HG03045 (cell line): ENCODE data around the gene MICALL2.
A peak's percentile ranks its signal among the peaks of the same experiment; 100 is the strongest.

Source experiments
- ATAC-seq: cut with Tn5 transposase; IDR thresholded peaks from one replicate; pipeline ENCODE4 v1.9.1; 2021; ENCODE audit warnings: mild to moderate bottlenecking, moderate library complexity; ENCODE audit not compliant: unreplicated experiment

Gene MICALL2

DNA sequence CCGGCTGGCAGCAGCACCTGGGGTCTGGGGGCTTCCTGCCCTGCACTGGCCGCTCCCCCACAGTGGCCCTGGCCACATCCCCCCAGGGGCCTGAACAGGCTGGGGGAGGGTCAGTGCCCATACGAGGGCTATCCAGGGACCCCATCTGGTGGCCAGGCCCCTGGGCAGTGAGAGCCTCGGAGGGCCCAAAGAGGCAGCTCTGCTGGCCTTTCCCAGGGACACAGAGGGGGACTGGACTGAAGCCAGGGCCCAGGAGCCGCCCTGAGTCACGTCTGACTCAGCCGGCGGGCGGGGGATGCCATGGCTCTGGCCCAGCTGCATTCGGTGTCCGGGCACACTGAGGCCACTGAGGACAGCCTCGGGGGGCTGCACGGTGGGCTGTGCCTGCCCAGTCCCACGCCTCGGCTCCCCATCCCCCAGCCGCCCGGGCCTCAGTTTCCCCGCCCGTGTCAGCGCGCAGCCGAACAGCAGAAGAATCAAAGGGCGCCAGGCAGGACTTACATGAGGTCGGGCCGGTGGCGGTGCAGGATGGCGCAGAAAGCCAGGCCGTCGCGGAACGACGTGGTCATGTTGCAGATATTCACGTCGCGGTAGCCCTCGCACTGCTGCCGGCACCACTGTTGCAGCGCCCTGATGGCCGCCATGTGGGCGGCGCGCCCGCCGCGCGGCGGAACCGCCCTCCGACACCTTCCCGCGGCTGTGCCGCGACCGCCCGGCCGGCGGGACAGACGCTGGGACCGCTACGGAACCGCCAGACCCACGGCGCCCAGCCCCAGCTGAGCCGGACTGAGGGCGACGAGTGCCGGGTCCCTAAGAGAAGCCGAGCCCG lies at the start of gene MICALL2:
Gene MICALL2, minus strand, starts transcription at position 788 of the 829 bp plus-strand sequence. Its CDS starts 144 bp downstream, at position 644.
- ATAC-seq = no peak

DNA sequence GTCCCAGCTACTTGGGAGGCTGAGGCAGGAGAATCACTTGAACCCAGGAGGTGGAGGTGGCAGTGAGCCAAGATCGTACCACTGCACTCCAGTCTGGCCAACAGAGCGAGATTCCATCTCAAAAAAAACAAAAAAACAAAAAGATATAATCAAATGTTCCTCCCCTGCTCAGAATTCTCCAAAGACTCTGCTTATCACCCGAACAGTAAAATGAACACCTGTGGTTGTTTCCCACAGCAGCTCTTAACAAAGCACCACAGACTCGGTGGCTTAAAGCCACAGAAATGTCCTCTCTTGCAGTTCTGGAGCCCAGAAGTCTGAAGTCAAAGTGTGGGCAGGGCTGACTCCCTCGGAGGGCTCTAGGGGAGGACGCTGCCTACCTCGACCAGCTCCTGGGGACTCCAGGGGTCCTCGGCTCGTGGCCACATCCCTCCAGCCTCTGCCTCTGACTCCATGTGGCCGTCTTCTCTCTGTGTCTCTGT lies 49.0 kb upstream of the MICALL2 start:
- no peak for ATAC-seq

DNA sequence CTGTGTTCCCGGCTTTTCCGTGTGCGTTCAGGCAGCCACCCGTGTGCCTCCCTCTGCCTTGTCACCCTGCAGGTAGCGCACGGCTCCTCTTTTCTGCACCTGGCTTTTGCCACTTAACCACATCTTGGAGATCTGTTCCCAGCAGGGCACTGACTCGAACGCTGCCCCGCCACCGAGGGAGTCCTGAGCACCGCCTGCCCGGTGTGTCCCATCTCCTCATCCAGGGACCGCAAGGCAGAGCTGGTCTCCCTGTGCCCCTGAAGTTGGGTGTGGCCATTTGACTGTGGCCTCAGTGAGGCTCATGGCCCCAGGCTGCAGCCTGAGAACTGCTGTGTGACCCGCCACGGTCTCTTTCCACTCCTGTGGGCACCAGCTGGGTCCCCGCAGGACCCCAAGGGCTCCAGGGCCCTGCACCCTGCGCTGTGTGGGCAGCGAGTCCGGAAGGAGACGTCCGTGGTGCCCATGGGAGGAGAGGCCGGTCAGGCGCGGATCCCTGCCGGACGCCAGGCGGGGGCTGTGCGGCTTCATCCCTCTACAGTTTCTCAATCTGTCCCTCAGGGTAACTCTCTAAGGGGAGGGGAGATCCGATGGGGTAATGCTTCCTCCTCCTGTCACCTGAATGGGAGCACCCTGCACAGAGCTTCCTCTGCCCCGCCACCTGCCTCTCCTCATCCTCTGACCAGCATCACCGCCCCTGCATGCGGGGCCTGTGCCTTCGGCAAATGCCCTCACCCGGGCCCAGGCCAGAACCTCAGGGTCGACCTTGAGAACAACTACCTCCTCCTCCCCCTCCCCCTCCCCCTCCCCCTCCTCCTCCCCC lies 46.7 kb upstream of the MICALL2 start:
- ATAC-seq = no peak

DNA sequence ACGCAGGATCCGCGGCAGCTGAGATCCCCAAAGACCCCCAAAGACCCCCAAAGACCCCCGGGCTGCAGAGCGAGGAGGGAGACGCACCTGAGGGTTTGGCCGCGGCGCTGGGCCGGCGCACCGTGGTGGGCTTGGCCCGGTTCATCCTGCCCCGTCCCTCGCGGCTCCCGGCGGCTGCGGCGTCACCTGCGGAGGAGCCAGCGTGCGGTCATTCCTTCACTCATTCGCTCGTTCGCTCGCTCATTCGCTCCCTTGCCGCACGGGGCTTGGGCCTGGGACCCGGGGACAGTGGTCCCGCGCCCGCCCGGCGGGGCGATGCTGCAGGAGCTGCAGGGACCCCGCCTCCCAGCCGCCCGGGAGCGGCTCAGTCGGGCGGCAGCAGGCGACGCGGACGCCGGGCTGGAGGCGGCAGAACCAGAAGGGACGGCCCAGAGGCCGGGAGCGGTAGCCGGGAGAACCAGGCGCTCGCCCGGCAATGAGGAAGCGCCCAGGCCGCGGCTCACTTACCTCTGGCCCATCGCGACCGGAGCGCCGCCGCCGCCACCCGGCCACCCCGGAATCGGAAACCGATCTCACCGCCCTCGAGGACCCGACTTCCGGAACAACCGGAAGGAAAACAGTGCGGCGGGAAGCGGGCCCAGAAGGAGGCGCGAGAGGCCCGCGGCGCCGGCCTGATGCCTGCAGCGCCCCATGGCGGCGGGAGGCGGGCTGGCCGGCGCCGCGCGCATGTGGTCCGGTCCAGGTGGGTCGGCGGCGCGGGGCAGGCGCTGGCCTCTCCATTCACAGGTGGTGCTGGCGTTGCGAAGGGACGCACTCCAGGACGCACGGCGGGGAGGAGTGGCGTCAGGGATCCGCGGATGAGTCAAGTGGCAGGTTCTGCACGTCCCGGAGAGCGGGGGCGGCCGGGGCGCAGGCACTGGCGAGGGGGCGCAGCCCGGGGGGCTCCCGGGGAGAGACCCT lies 44.8 kb upstream of the MICALL2 start, which contains the start of gene INTS1:
Gene INTS1, minus strand, starts transcription at position 574 of the 960 bp plus-strand sequence. Its CDS starts 429 bp downstream, at position 145.
- ATAC-seq = peak; percentile 88

- ATAC-seq = no peak
Observed at GRCh38 chr7:1503390-1503789, 44.1 kb upstream of the MICALL2 start.

- ATAC-seq = no peak
Observed at GRCh38 chr7:1502845-1503244, 43.6 kb upstream of the MICALL2 start.

- no peak for ATAC-seq
Observed at GRCh38 chr7:1501487-1502270, 42.4 kb upstream of the MICALL2 start.

GRCh38 chr7:1500064-1500807 lies 41.0 kb upstream of the MICALL2 start:
- no peak for ATAC-seq

GRCh38 chr7:1499367-1500029 lies 40.2 kb upstream of the MICALL2 start:
- no peak for ATAC-seq

GRCh38 chr7:1498370-1499305 lies 39.4 kb upstream of the MICALL2 start:
- no peak for ATAC-seq

GRCh38 chr7:1497293-1497927 lies 38.1 kb upstream of the MICALL2 start:
- ATAC-seq = no peak

GRCh38 chr7:1496531-1497292 lies 37.4 kb upstream of the MICALL2 start:
- no peak for ATAC-seq

- no peak for ATAC-seq
Observed at GRCh38 chr7:1495564-1496242, 36.4 kb upstream of the MICALL2 start.

DNA sequence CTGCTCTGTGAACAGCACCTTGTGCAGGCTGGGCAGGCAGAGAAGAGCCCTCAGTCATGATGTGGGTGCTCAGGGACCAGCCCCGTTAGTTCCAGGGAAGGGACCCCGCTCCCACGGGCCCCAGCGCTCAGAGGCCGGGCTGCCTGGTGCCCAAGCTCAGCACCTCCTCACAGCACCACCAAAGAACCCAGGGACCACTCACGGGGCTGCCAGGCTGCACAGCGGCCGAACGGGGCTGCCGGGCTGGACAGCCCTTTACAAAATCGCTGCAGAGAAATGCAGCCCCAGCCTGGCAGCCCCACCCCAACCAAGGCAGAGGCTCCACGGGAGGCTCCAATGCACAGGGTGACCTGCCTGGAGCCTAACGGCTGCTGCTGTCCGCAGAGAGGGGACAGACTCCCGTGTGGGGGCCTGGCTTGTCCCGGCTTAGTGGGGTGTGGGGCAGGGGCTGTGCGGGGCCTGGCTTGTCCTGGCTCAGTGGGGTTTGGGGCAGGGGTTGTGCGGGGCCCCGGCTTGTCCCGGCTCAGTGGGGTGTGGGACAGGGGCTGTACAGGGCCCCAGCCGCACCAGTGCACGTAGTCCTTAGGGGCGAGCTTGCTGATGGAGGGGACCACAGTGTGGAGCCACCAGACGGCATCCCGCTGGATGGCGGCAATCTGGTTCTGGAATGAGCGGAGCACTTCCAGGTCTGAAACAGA lies 35.7 kb upstream of the MICALL2 start:
- no peak for ATAC-seq

DNA sequence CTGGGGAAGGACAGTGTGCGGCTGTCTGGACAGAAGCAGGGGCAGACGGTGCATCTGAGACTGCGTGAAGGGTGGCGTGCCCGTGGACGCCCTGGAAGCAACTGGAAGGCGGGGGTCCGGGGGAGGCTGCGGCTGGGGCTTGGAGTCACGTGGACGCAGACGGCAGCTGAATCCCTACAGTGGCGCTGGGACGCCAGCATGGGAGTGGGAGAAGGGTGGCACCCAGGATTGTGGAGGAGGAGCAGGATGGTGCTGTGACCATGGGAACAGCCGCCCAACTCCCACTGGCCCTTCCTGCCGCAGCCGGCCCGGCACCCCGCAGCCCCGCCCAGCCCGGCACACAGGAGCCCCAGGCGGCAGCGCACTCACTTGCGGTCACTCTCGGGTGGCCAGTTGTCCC lies 35.2 kb upstream of the MICALL2 start:
- no peak for ATAC-seq
